NCI-H2081 (cell line): ENCODE results near the gene CLHC1.

Experiments
- DNase-seq, 2 experiments: peaks; one replicate each; lab custom pipeline; 2025; lab: John Stamatoyannopoulos, UW

The CLHC1 gene

DNA sequence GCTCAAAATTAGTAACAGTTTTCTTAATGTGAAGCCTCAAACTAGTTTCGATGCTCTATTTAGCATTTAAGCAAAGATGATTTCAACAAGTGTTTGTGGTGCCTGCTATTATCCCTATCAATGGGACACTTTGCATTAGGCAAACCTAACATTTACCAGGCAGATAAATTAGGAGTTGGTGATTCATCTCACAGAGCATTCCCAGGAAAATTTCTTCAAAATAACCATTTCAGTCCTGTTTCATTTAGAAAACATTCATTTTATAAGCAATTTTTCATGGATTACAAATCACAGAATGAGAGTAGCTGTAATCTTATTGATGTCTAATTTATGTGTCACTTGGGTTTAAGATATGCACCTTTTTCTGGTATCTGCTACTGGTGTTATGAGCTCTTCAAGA lies 62.7 kb downstream of the CLHC1 start:
- DNase-seq: no peak

DNA sequence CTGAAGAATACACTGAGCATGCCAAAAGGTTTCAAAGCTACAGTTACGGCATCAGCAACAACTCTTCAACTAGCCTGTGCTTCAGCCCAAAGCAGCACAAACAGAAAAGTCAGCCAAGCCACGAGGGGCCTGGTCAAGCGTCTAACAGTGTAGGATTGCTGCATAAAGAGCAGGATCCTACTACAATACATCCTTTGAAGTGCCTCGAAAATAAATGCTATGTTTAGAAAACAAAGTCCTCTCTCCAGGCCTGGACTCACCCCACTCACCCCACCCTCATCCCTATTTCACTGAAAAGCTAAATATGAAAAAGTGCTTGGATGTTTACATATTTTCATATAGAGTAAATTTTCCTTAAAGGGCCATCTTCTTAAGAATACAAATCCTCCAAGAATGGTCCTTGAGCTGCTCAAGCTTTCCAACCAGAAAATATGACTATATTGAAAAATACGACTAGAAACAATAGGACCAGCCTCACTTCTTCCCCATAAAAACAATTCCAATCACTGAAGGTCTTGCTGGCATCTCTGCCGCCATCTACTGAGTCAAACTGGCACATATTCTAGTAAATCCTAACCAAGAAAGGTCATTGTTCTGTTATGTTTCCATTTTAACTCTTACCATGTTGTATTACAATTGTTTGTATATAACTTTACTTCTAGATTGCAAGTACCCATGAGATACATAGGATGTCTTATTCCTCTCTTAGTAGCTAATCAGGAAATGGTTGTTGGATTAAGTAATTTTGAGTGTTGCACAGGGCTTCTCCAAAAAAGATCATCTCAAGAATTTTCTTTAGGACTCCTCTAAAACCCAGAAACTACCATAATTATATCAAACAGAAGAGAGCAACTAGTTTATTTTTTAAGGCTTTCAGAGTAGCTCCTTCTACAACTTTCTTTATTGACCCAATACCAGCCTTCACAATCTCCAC lies 63.6 kb downstream of the CLHC1 start:
- peak; percentile 39 to 76 for DNase-seq

DNA sequence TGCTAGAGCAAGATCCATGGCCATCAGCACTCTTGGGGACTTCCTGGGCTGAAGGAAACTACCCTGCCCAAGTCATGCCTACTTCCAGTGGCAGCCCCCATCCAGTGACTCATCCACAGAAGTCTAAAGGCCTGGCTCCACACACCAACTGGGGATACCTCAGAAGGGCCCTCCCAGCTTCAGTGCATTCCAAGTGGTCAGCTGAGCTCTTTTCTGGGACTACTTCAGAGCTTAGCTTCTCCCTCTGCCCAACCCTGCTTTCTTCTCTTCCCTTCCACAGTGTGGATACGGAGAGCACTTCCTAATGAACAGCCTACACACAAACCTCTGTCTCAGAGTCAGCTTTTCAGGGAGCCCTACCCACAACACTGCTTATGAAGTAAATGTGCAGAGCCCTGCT lies 66.5 kb downstream of the CLHC1 start:
- no peak for DNase-seq

DNA sequence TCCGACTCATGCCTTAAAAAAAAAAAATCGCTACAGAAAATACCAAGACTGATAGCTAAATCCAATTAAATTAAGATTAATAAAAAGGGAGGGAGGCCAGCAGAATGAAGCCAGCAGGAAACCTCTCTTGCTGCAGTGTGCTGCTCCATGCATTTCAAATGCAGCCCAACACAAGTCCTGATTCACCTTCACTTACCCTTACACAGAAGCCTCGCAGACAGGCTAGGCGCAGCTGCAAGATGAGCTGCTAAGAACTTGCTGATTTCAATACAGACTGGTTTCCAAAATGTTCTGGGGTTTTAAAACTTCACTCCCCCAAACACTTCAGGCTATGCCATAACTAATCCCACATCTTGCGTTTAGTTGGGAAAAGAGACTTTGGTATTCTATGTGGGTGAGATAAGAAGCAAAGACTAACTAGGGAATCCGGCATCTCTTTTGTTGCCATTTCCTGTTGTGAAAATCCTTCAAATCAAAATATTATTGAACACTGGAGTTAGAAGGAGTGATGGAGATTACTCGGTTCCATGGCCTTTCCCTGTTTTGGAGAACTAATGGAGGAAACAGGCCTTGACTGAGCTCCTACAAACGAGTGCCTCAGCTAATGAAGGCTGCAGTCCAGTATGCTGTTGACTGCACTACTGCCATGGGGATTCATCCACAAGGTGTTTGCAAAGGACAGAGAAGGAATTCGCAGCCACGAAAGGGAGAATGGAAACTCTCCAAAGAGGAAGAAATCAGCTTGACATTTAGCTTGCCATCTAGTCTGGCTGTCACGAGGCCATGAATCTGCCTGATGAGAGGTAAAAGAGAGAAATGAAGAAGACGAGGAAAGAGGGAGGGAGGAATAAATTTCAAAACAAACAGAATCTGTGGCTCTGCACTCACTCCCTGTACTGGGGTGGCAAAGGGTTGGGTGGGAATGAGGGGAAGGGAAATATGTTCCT lies 67.3 kb downstream of the CLHC1 start:
- no peak for DNase-seq

DNA sequence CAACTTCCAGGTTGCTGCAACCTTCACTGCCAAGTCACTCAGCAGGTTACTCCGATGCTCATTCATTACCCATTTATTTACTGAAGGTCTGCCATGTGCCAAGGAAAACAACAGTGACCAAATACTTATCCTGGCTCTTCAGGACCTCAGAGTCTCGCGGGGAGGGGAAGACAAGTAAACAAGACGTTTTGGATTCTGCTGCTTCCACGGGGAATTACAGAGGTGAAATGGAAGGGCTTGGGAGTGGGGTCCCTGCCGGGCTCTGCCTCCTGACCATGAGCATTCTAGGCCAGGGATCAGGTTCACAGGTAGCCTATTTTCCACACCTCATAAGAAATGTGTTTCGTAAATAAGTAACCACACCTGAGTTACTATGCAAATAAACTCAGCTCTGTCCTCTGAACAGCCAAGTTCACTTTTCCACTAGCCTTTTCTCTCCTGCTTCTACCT lies 68.1 kb downstream of the CLHC1 start:
- peak in 1 of 2 experiments; percentile 42 for DNase-seq

DNA sequence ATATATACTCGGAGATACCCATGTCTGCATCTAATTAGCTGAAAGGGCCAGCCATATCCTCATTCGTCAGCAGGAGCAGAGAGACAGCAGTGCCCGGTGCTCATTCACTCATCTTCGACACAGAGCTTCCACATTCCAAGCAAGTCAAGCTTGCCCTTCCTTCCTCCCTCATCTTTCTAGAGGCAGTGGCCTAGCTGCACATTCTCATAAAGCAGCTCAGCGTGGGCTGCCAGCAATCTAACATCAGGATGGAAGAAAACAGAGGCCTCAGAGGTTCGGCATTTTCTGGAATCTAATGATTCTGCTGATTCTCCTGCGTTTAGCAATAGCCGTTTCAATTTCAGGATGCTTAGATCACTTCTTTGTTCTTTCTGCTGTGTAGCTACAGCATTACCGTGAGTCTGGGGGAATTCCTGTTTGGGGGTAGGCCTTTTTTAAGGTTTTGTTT lies 68.8 kb downstream of the CLHC1 start:
- no peak for DNase-seq

DNA sequence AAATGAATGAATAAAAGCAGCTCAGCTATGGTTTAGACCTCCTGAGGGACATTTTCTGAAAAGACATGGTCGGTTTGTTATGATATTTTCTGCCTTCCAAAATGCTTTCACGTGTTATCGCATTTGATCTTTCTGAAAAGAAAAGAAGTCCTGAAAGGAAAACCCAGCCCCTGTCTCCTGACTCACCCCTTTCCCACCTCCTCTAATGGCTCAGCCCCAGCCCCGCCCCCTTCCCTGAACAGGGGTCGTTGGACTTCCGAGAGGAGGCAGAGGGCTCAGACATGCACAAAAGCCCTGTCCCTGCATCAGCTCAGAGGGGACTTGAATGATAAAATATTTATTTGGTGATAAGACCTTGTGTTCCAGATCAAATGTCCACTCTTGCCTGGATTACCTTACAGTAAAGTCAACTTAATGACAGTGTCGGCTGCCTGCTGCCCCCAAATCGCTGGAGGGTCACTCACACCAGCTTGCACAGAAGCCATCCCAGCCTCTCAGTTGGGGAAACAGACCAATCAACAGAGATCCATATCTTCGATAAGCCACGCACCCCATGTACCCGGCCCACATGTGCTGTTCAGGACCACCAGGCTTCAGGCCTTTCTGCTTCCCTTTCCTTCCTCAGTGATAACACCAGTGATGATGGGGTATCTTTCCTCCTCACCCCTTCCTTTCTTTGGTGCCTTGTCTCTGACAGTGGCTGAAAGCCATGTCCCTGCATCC lies 69.6 kb downstream of the CLHC1 start:
- no peak for DNase-seq

DNA sequence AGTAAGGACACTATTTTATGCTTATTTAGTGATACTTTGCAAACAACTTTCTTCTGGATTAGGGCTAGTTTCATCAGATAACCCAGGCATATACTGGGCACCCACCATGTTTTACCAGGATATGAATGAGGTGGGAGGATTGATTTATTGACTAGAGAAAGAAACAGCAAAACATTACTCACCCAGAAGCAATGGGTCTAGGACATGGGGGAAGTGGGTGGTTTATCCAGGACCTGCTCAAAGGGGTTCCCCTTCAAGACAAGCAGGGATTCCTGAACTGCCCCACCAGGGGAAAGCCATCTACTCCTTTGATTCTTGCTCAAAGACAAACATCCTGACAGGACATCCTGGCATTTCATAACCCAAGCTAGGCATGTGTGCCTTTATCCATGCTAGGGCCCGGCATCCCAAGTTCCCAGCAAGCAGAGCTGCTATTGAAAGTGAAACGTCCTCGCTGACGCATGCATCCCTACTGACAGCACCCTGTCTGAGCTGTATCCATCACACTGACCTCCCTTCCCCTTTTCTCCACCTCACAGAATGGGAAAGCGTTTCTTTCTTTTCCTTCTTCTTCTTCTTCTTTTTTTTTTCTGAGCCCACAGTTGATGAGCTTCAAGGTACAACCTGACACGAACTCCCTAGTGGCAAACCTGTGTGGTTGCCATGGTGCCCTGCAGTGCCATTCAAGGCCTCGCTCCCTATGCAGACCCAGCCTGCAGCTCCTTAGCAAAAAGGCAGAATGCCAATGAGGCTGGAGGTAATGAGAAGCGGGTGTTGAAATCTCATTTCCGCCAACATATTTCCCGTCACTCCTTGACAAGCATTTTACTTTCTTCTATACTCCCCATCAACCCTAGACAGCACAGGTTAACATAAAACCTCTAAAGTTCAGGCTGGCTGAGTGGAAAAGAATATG lies 70.5 kb downstream of the CLHC1 start:
- DNase-seq: no peak

DNA sequence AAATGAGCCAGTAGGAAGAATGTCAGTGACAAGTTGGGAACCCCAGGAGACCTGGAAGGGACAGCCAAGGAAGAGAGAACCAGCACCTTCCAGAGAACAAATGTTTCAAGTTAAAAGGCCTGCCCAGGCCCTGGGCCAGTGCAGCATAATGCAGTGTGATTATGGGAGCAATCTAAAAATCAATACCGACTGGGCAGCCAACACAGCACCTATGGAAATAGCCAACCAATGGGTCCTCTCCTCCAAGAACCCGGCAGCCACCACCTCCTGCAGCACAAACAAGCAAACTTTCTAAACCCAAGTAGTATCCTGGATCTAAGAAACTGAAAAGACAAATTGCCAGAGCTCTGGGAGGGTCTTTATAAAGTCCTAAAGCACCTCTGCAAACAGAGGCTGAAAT lies 71.7 kb downstream of the CLHC1 start:
- DNase-seq: no peak

DNA sequence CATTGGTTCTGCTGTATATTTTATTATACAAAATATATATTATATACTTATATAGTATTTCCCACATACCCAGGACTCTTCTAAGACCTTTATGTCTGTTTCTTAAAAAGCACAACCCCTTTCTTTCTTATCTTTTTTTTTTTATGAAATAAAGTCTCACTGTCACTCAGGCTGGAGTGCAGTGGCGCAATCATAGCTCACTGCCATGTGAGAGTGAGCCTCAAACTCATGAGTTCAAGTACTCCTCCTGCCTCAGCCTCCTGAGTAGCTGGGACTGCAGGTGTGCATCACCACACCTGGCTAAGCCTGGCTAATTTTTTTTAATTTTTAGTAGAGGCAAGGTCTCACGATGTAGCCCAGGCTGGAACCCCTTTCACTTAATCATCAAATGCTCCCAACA lies 72.3 kb downstream of the CLHC1 start:
- no peak for DNase-seq

DNA sequence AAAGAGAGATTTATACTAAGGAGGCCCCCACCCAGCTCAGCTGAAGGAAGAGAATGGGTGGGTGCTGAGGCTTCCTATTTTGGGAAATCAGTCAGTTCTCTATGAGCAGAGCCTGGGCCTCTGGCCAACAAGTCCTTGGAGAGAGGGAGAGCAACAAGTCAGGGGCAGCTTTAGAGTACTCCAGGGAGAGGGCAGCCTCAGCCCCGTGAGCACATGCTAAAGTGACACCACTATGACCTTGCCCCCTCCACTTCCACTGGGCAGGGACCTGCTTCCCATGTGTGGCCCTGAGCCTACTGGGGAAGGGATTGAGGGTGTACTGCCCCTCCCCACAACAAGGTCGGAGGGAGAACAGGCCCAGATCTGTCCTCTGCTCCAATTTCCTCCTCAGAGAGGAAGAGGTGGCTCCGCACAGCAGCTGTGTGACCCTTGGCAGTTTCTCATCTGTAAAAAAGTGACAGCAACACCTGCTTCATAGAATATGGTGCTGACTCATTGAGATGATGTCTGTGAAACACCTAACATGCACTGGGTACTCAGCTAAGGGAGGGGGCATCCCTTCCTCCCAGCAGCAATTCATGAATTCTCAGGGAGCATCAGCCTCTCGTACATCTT lies 72.9 kb downstream of the CLHC1 start:
- peak in 1 of 2 experiments; percentile 57 for DNase-seq

DNA sequence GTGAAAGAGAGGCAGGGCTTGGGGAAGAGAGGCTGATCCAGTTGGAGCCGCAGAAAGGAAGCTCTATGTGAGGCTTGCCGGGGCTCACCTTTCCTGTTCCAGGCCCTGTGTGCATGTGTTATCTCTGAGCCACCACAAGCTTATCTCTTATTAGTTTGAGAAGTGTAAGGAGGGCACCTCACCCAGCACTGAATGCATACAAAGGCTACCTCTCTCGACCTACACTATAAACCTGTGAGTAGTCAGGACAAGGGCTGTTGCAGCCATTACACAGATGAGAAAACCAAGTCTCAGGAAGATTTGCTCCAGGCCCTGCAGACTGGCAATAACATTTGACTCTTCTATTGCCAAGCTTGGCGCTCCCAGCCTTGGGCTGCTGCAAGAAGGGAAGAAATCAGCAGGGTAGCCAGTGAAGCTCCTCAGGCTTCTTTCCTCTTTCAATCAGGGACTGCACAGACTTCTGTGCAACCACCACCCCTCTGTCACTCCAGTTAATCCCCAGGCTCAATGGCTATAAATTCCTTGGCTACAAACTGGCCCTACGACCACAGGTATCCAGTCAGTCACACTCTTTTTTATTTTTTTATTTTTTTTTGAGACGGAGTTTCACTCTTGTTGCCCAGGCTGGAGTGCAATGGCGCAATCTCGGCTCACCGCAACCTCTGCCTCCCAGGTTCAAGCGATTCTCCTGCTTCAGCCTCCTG lies 73.8 kb downstream of the CLHC1 start:
- DNase-seq: no peak

DNA sequence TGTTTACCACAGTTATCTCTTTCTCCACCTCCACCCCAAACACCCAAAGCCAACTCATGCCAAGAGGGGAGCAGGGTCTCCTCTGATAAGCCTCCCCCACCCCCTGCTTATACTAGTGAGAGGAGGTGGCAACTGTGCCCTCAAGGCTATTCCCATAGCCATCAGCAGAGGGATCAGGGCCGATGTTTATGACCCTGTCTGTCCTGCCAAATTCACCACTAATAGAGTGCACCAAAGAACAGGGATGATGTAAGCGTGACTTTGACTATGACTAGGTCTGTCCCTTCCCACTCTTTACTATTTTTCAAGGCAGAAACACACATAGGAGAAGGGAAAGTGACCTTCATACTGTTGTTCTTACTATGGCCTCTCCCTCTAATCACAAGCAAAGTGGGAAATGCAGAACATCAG lies 74.6 kb downstream of the CLHC1 start:
- no peak for DNase-seq

DNA sequence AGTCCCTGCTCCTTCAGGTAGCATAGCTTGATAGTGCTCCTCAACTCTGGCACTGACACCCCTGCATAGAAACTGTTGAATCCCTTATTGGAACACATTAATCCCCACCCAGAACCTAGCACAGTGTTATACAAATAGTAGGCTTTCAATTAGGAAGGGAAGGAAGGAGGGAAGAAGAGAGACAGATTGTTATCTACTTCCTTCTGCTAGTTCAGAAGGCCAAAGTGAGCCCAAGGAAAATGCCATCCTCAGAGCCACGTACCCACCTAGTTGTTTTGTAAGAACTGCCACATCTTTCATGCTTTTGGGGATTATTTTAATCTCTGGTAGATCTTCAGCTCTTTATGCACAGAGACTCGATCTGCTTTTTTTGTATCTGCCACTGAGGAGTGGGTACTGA lies 75.1 kb downstream of the CLHC1 start:
- DNase-seq: no peak

DNA sequence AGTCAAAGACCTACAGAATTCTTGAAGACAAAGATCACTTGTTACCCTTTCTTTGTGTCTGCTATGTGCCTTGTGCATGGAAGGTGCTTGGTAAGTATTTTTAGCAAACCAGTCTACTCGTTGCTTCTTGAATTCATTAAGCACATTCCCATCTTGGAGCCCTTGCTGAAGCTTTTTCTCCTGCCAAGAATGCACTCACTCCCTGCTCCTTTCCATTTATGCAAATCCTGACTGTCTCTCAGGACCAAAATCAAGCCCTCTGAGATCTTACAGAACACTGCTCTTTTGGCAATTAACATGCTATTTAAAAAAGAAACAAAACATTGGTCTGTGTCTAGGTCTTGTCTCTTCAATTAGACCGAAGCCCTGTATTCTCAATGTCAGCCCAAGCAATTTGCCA lies 75.8 kb downstream of the CLHC1 start:
- no peak for DNase-seq

DNA sequence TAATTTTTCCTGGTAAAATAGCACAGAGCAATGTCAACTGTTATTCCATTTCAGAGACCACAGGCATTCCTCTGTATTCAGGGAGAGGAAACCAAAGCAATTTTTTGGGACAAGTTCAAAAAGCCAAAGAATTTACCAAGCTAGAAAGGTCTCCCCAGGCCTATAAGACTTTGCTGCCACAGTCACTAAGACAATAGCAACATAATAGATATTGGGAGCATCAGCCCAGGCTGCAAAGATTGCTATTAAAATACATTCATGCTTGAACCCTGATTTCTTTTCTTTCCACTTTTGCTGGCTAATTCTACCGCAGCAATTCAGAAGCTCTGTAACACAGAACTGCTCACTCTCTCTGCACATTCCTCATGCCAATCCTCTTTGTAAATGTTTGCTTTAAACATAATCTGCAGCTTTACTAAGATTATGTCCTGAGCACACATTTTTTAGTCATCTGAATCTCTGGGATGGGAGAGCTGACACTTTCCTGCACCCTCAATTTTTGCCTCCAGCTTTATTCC lies 76.3 kb downstream of the CLHC1 start:
- no peak for DNase-seq

DNA sequence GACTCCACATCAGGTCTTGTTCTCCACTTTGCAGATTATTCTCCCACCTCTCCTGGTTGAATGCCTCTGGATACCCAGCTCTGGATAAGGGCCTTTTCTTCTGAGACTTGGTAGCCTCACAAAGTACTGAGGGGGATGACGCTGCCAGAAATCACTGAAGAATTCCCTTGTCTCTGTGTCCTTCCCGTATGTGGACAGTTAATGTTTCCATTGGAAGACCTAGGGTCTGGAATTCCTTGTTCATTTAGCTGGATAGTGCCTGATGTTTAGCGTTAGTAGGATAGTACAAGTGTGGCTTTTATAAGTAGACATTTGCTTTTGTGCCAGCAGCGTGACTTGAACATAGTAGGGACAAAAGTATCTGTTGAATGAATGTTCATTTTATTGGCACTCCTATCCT lies 76.9 kb downstream of the CLHC1 start:
- DNase-seq: no peak

DNA sequence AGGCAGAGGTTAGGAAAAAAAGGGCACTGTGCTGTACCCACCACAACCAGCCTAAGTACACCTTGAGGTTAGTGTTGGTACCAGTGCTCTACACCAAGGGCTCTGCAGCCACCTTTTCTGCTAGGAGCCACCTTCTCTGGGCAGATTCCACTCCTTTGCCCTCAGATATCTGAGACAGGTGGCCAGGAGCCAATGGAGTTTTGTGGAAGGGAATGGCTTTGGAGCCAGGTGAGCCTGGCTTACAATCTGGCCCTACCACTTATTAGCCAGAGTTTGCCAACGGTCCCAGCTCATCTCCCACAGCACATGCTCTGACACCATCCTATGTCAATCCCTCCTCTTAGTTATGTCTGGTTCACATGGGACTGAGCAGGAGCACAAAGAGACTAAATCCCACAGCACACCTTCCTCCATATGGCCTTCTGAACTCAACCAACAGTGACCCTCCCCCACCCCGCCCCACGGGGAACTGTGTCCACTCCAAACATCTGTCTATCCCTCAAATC lies 77.5 kb downstream of the CLHC1 start:
- no peak for DNase-seq

DNA sequence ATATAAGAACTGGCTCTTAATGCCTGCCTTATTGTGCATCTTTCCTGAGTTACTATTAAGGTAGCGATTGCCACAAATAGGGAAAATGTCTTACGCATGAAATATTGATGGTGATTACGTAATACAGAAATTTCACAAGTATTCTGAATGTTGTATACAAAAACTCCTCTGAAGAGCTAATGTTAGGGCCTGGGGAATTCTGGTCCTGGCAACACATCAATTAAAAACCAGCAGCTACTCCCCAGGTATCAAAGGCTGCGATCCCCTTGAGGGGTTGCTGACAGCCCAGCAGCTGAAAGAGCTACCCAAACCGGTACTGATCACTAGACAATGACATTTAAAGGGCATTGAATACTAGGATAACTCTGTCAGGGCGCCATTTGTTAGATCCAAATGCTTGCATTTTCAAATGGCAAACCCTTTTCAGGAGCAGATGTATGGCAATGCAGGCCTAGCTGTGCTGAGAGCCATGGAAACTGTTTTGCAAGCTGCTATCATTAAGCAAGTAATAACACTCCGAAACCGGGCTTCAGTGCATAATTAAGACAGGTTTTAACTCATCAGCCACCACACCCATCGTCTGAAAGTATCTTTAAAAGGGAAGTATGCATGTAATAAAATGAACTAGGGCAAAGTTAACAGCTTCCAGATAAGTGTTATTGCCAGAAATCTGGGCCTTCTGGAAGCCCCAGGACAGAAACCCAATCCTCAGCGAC lies 78.4 kb downstream of the CLHC1 start:
- no peak for DNase-seq
